Activated T-cell treated with anti-CD3 and anti-CD28 coated beads, Interleukin-2, amount 50 U/mL, for 72 hours (primary cell): Measurements from ENCODE around the gene PRRC2B. TPM values are rescaled to one million over a fixed set of nuclear protein-coding genes. Genes with fewer than 3 reads are reported as not detected.
"Not testable (repeated sequence)": the region's sequence is repeated elsewhere in the genome, so short reads cannot be mapped to it uniquely, and the experiment has no call there.

Experiments
- ATAC-seq, 2 donors: fragments of 150-1000 bp; cut with Tn5 transposase; replicated peaks in 1 of 2; 2 replicates each; pipeline ENCODE4 v1.10.0; 2021; ENCODE audit warnings: moderate library complexity in 2 of 2, mild to moderate bottlenecking in 1 of 2
- DNase-seq, 2 donors: peaks; one replicate each; pipeline ENCODE4 v3.0.0; 2021 to 2022; ENCODE audit warnings: mixed read lengths in 1 of 2
- H3K27ac Mint-ChIP-seq: one replicate; pipeline ENCODE4 v1.8.0; 2022; ENCODE audit warnings: mild to moderate bottlenecking, moderate library complexity, mixed read lengths
- H3K27me3 Mint-ChIP-seq: one replicate; pipeline ENCODE4 v1.8.0; 2022; ENCODE audit warnings: low read depth, mixed read lengths
- H3K36me3 Mint-ChIP-seq, 2 donors: one replicate each; pipeline ENCODE4 v1.8.0; 2022; ENCODE audit warnings: mixed read lengths in 2 of 2, mild to moderate bottlenecking in 1 of 2; ENCODE audit not compliant: insufficient read depth in 2 of 2
- H3K4me1 Mint-ChIP-seq: one replicate; pipeline ENCODE4 v1.8.0; 2022; ENCODE audit warnings: low read depth, mixed read lengths
- H3K4me3 Mint-ChIP-seq, 2 donors: one replicate each; pipeline ENCODE4 v1.8.0; 2022; ENCODE audit warnings: mild to moderate bottlenecking in 2 of 2, mixed read lengths in 2 of 2, moderate library complexity in 2 of 2
- H3K9me3 Mint-ChIP-seq, 2 donors: one replicate each; pipeline ENCODE4 v1.8.0; 2022; ENCODE audit warnings: mixed read lengths in 2 of 2
- total RNA-seq, 2 donors: library from RNA; stranded (reverse); gene quantifications; one replicate each; pipeline ENCODE4 v1.2.3, GENCODE V29; 2022

Gene PRRC2B
- total RNA-seq: 100 to 1,000 TPM; 179 to 214 TPM

DNA sequence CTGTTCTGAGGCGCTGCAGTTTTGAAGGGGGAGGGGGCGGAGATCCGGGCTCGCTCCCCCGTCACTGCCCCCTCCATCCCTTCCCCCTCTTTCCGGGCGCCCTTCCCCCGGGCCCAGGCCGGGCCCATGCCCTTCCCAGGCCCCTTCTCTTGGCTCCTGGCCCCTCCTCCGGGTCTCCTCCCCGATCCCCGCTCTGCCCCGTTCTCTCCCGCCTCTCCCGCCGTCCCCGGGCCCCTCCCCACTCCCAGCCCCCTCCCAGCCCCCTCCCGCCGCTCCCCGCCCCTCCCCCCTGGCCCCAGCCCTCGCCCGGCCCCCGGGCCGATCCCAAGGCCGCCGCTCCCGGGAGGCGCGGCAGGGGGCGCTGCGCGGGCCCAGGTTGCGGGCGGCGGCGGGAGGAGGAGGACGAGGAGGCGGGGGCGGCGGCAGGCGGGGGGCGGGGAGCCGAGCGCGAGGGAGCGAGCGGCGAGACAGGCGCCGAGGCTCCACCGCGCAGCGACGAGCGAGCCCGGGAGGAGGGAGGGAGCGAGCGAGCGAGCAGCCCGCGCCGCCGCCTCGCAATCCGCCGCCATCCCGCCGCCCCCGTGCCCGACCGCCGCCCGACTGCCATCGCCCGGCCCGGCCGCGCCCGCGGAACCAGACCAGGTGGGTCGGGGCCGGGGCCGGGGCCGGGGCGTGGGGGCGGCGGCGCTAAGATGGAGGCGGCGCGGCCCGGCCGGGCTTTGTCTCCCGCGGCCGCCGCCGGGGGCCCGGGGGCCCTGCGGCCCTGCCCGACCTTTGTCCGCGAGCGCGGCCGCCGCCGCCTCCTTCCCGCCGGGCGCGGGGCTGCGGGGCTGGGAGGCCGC, at the start of gene PRRC2B:
Gene PRRC2B, plus strand, starts transcription at position 465 of the 842 bp plus-strand sequence. CDS start 36,059 bp downstream, outside the sequence.
- Mint-ChIP-seq H3K9me3 (no peaks in the 10 kb centered on the region), H3K4me1 (peaks cover 45% of the 10 kb centered on the region), H3K4me3 (peak within 1 kb of the TSS; percentile 87 to 95), H3K36me3 (peaks cover 0 to 4% of the 10 kb centered on the region in 2 donors), H3K27me3 (no peaks in the 10 kb centered on the region), H3K27ac (peak within 1 kb of the TSS; percentile 94)
- ATAC-seq (peak; percentile 57 to 61), DNase-seq (peak; percentile 86 to 92)

DNA sequence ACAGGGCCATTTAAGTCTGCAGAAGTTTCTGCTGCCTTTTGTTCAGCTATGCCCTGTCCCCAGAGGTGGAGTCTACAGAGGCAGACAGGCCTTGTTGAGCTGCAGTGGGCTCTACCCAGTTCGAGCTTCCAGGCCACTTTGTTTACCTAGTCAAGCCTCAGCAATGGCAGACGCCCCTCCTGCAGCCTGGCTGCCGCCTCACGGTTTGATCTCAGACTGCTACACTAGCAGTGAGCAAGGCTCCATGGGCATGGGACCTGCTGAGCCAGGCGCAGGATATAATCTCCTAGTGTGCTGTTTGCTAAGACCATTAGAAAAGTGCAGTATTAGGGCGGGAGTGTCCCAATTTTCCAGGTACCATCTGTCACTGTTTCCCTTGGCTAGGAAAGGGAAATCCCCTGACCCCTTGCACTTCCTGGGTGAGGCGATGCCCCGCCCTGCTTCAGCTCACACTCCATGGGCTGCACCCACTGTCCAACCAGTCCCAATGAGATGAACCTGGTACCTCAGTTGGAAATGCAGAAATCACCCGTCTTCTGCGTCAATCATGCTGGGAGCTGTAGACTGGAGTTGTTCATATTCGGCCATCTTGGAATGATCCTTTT, 48.9 kb upstream of the PRRC2B start:
- H3K4me3 Mint-ChIP-seq, H3K4me1 Mint-ChIP-seq, H3K27ac Mint-ChIP-seq, H3K36me3 Mint-ChIP-seq, ATAC-seq, DNase-seq, H3K9me3 Mint-ChIP-seq: not testable (repeated sequence)
- H3K27me3 Mint-ChIP-seq: peaks cover 12% of the 10 kb centered on the region

GRCh38 chr9:131346559-131346958, 47.3 kb upstream of the PRRC2B start:
- no peaks in the 10 kb centered on the region for H3K36me3 Mint-ChIP-seq
- no peaks in the 10 kb centered on the region for H3K9me3 Mint-ChIP-seq
- H3K27me3 Mint-ChIP-seq: peaks cover 12% of the 10 kb centered on the region

GRCh38 chr9:131347376-131348020, 46.4 kb upstream of the PRRC2B start:
- Mint-ChIP-seq H3K4me3 (no peak overlapping the region), H3K9me3 (no peaks in the 10 kb centered on the region), H3K4me1 (peaks cover 11% of the 10 kb centered on the region), H3K36me3 (no peaks in the 10 kb centered on the region), H3K27ac (no peak overlapping the region), H3K27me3 (peaks cover 9% of the 10 kb centered on the region)
- ATAC-seq: no peak
- no peak for DNase-seq

More at GRCh38 chr9:131346559-131346958, 47.3 kb upstream of the PRRC2B start:
- DNase-seq (no peak), ATAC-seq (no peak)
- Mint-ChIP-seq H3K4me3 (no peak overlapping the region), H3K27ac (no peak overlapping the region), H3K4me1 (peaks cover 11% of the 10 kb centered on the region)

GRCh38 chr9:131348631-131349521, 45.0 kb upstream of the PRRC2B start:
- no peaks in the 10 kb centered on the region for H3K9me3 Mint-ChIP-seq
- H3K27me3 Mint-ChIP-seq: peaks cover 4% of the 10 kb centered on the region
- no peak overlapping the region for H3K4me3 Mint-ChIP-seq
- ATAC-seq (no peak), DNase-seq (no peak)
- H3K4me1 Mint-ChIP-seq: peaks cover 11% of the 10 kb centered on the region
- H3K27ac Mint-ChIP-seq: no peak overlapping the region
- no peaks in the 10 kb centered on the region for H3K36me3 Mint-ChIP-seq

- H3K9me3 Mint-ChIP-seq: no peaks in the 10 kb centered on the region
- peaks cover 11% of the 10 kb centered on the region for H3K4me1 Mint-ChIP-seq
- ATAC-seq: no peak
- H3K27ac Mint-ChIP-seq: no peak overlapping the region
- H3K4me3 Mint-ChIP-seq: peak overlapping the region in 1 of 2 donors; percentile 70
- no peaks in the 10 kb centered on the region for H3K36me3 Mint-ChIP-seq
- DNase-seq: no peak
- H3K27me3 Mint-ChIP-seq: no peaks in the 10 kb centered on the region
Measured at GRCh38 chr9:131349522-131349880, 44.4 kb upstream of the PRRC2B start.

DNA sequence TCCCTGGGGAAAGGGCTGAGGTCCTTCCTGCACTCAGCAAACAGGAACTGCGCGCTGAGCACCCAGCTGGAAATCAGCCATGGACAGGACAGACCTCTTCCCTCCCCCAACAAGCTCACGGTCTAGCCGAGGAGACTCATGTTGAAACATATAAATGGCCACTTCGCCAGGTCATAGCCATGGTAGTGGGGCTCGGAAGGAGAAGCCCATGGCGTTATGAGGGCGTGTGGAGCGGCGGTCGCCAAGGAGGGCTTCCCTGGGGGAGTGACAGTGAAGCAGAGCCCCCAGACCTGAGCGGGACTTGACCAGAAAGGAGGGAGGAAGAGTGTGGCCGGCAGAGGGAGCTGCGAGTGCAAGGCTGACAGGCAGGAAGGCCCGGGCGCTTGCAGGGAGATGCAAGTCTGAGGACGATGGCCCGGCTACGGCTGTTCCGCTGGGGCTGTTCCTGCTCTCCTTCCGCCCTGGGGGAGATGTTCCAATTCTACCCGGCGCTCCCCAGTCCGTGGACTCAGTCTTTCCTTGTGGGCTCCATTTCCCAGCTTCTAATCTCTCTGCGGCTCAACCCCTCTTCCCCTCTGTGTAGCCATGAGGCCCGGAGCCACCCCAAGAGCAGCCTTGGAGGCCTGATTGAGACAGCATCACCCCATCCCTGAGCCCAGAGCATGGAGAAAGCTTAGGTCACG, 43.9 kb upstream of the PRRC2B start:
- Mint-ChIP-seq H3K4me1 (peaks cover 11% of the 10 kb centered on the region), H3K27me3 (no peaks in the 10 kb centered on the region), H3K36me3 (no peaks in the 10 kb centered on the region), H3K9me3 (no peaks in the 10 kb centered on the region), H3K27ac (no peak overlapping the region), H3K4me3 (peak overlapping the region; percentile 70 to 72)
- peak; percentile 98 to 99 for ATAC-seq
- DNase-seq: peak; percentile 89 to 92

GRCh38 chr9:131356479-131356878, 37.4 kb upstream of the PRRC2B start:
- not testable (repeated sequence) for DNase-seq, H3K27ac Mint-ChIP-seq, H3K9me3 Mint-ChIP-seq, ATAC-seq, H3K4me3 Mint-ChIP-seq, H3K36me3 Mint-ChIP-seq, H3K27me3 Mint-ChIP-seq
- peaks cover 34% of the 10 kb centered on the region for H3K4me1 Mint-ChIP-seq

DNA sequence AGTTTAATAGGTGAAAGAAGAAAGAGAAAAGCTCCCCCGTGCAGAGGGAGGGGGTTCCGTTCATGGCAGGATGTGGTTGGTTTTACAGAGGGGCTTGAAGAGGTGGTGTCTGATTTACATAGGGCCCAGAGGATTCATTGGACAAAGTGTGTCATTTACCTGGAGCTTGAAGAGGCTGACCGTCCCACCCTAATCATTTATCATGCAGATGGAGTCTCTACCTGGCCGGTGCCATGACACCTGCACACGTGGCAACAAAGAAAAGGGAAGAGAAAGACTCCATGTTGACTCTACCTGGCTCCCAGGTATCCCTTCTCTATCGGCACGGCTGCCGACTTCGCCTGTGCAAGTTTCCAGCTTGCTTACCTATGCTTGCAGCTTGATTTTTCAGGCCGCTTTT, 35.3 kb upstream of the PRRC2B start:
- Mint-ChIP-seq H3K27ac (no peak overlapping the region), H3K4me1 (peaks cover 36% of the 10 kb centered on the region), H3K9me3 (no peaks in the 10 kb centered on the region), H3K36me3 (no peaks in the 10 kb centered on the region), H3K27me3 (no peaks in the 10 kb centered on the region), H3K4me3 (peak overlapping the region; percentile 63 to 69)
- ATAC-seq: no peak
- no peak for DNase-seq

DNA sequence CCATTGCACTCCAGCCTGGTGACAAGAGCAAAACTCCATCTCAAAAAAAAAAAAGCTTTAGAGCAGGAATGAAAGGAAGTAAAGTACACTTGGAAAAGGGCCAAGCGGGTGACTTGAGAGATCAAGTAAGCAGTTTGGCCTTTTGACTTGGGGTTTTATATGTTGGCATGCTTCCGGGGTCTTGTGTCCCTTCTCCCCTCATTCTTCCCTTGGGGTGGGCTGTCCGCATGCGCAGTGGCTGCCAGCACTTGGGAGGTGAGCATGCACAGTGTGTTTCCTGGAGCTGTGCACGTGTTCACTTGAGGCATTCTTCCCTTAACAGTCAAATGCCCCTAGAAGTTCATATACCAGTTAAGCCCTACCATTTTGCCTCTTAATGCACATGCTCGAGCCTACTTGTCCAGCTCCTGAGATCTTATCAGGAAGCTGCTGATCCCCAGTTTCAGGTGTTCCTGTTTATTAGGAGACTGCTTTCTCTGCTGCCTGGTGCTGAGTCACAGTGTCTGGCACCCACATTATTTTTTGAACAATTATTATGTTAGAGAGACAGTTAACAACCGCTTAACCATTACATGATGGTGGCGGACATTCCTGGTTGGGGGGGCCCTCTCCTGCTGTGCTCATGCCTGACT, 32.6 kb upstream of the PRRC2B start:
- Mint-ChIP-seq H3K36me3 (no peaks in the 10 kb centered on the region), H3K27ac (peak overlapping the region; percentile 72), H3K4me1 (peaks cover 42% of the 10 kb centered on the region), H3K27me3 (no peaks in the 10 kb centered on the region), H3K9me3 (no peaks in the 10 kb centered on the region), H3K4me3 (peak overlapping the region; percentile 62 to 64)
- peak; percentile 23 to 34 for ATAC-seq
- DNase-seq: peak; percentile 13 to 25

- H3K9me3 Mint-ChIP-seq: no peaks in the 10 kb centered on the region
- DNase-seq (no peak), ATAC-seq (no peak)
- H3K27ac Mint-ChIP-seq: no peak overlapping the region
- H3K36me3 Mint-ChIP-seq: no peaks in the 10 kb centered on the region
- H3K4me1 Mint-ChIP-seq: peaks cover 17% of the 10 kb centered on the region
- H3K4me3 Mint-ChIP-seq: no peak overlapping the region
- no peaks in the 10 kb centered on the region for H3K27me3 Mint-ChIP-seq
Measured at GRCh38 chr9:131365546-131365945, 28.3 kb upstream of the PRRC2B start.
